GM12801 (cell line): ENCODE data around the gene GNA12.

ENCODE experiments used
- CTCF ChIP-seq: IDR thresholded peaks from one replicate; pipeline ENCODE4 v1.5.1; 2011; ENCODE audit warnings: control low read depth; ENCODE audit not compliant: insufficient read length; ENCODE audit errors: extremely low read depth

GNA12 gene

GRCh38 chr7:2833083-2833910 lies 10.8 kb downstream of the GNA12 start:
- TF ChIP-seq CTCF, result no peak

- TF ChIP-seq CTCF, result no peak
These were observed 11.6 kb downstream of the GNA12 start for GRCh38 chr7:2832461-2832860.

- no peak for TF ChIP-seq CTCF
These were observed 13.3 kb downstream of the GNA12 start for GRCh38 chr7:2830609-2831376.

GRCh38 chr7:2829040-2829439 lies 15.1 kb downstream of the GNA12 start:
- no peak for TF ChIP-seq CTCF

- TF ChIP-seq CTCF, result no peak
These were observed 17.3 kb downstream of the GNA12 start for GRCh38 chr7:2826771-2827170.

GRCh38 chr7:2825559-2826227 lies 18.4 kb downstream of the GNA12 start:
- TF ChIP-seq CTCF, result no peak

- TF ChIP-seq CTCF, result no peak
These were observed 19.2 kb downstream of the GNA12 start for GRCh38 chr7:2824678-2825461.
